ENCODE measurements around the gene CHST10. TPM values are rescaled to one million over a fixed set of nuclear protein-coding genes. Genes with fewer than 3 reads are reported as not detected.
A peak's percentile ranks its signal among the peaks of the same experiment; 100 is the strongest.

Gene CHST10
- polyA plus RNA-seq, 1 donor from 2014 or later = 76.1 TPM

DNA sequence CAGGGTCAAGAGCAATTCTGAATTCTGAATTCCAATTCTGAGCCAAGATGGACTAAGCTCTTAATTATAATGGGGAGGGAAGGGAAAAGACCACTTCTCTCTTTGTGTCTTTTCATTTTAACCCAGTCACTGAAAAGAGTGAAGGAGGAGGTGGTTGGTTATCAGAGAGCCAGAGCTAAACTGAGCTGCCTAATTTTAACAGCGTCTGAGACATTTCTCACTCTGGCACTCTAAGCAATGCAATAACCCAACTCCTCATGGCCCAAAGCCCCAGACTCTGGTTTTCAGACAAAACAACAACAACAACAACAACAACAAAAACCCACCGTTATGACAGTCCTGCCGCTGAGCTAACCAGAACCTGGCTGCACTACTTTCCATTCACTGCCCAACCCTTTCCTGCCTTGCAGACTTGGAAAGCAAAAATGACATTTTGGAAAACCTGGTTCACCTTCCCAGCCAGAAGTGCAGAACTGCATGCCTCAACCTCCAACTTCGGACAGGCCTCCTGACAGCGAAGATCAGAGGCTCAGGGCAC lies 1.0 kb downstream of the CHST10 start:
- Histone ChIP-seq H3K9ac (ENCODE audit: low read length) (peak overlapping the region; percentile 75), H3K79me2 (replicated peaks; ENCODE audit: insufficient read depth, low read length) (peaks cover 22% of the 10 kb centered on the region), H3K9me2 (ENCODE audit: insufficient read depth, low read length) (no peaks in the 10 kb centered on the region), H3K9me3 (ENCODE audit: low read length) (no peaks in the 10 kb centered on the region), H3K4me3 (ENCODE audit: low read length) (peak overlapping the region; percentile 71), H3K36me3 (ENCODE audit: insufficient read depth, low read length) (no peaks in the 10 kb centered on the region), H4K20me1 (ENCODE audit: insufficient read depth) (no peaks in the 10 kb centered on the region), H3K4me2 (ENCODE audit: low read length) (peak overlapping the region; percentile 86), H3K27me3 (ENCODE audit: insufficient read depth, low read depth, low read length) (no peaks in the 10 kb centered on the region), H2AFZ (ENCODE audit: low read depth, low read length) (peak overlapping the region; percentile 65), H3K27ac (ENCODE audit: low read length) (peak overlapping the region; percentile 67), H3F3A (ENCODE audit: insufficient read depth, low read length, poor library complexity, severe bottlenecking) (no peaks in the 10 kb centered on the region)
- TF ChIP-seq EP300 (conservative IDR thresholded peaks at IDR 0.05; ENCODE audit: poor library complexity, severe bottlenecking) (no peak), SMC3 (conservative IDR thresholded peaks at IDR 0.05; ENCODE audit: poor library complexity) (peak; percentile 5)

DNA sequence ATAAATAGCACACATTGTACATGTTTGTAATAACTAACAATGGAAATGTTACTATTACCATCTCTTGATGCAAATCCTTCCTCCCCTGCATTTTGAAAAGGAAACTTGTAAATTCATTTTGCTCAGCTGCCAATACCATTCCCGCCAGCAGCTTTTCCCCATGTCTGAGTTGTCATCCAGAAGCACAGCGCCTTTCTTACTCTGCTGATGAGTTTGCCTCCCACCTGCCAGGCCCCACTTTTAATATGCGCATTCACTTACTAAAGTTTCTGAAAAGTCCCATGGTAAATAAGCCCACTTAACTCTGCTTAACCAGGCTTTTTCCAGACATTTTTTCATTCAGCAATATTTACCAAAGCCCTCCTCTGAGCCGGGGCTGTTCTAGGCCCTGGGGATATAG lies 3.9 kb downstream of the CHST10 start:
- Histone ChIP-seq H3K4me2 (ENCODE audit: low read length) (no peak overlapping the region), H3K36me3 (ENCODE audit: insufficient read depth, low read length) (no peaks in the 10 kb centered on the region), H3K9ac (ENCODE audit: low read length) (no peak overlapping the region), H3K4me3 (ENCODE audit: low read length) (no peak overlapping the region), H3K9me2 (ENCODE audit: insufficient read depth, low read length) (no peaks in the 10 kb centered on the region), H3K27ac (ENCODE audit: low read length) (no peak overlapping the region), H2AFZ (ENCODE audit: low read depth, low read length) (no peak overlapping the region), H3K27me3 (ENCODE audit: insufficient read depth, low read depth, low read length) (no peaks in the 10 kb centered on the region), H3F3A (ENCODE audit: insufficient read depth, low read length, poor library complexity, severe bottlenecking) (no peaks in the 10 kb centered on the region), H3K79me2 (replicated peaks; ENCODE audit: insufficient read depth, low read length) (peaks cover 41% of the 10 kb centered on the region), H3K9me3 (ENCODE audit: low read length) (no peaks in the 10 kb centered on the region), H4K20me1 (ENCODE audit: insufficient read depth) (no peaks in the 10 kb centered on the region)
- no peak for TF ChIP-seq SMC3 (conservative IDR thresholded peaks at IDR 0.05; ENCODE audit: poor library complexity)
- no peak for TF ChIP-seq EP300 (conservative IDR thresholded peaks at IDR 0.05; ENCODE audit: poor library complexity, severe bottlenecking)
- no peak for TF ChIP-seq RAD21 (conservative IDR thresholded peaks at IDR 0.05)
- TF ChIP-seq TAF1 (IDR thresholded peaks at IDR 0.05; ENCODE audit: low read depth) = no peak
- TF ChIP-seq CTCF (IDR thresholded peaks at IDR 0.05; ENCODE audit: poor library complexity, severe bottlenecking) = no peak
- no peak for TF ChIP-seq EZH2 (IDR thresholded peaks at IDR 0.05; ENCODE audit: borderline replicate concordance, insufficient read depth, low read length, poor library complexity, severe bottlenecking)
- no peak for TF ChIP-seq REST (IDR thresholded peaks at IDR 0.05; ENCODE audit: borderline replicate concordance)

GRCh38 chr2:100412881-100413321 lies 4.6 kb downstream of the CHST10 start:
- TF ChIP-seq EP300 (conservative IDR thresholded peaks at IDR 0.05; ENCODE audit: poor library complexity, severe bottlenecking) (no peak), TAF1 (IDR thresholded peaks at IDR 0.05; ENCODE audit: low read depth) (no peak)
- Histone ChIP-seq H3K9me2 (ENCODE audit: insufficient read depth, low read length) (no peaks in the 10 kb centered on the region), H3K4me3 (ENCODE audit: low read length) (peak overlapping the region; percentile 3), H3K9me3 (ENCODE audit: low read length) (no peaks in the 10 kb centered on the region), H3K9ac (ENCODE audit: low read length) (no peak overlapping the region), H4K20me1 (ENCODE audit: insufficient read depth) (no peaks in the 10 kb centered on the region), H3K36me3 (ENCODE audit: insufficient read depth, low read length) (no peaks in the 10 kb centered on the region), H3K27me3 (ENCODE audit: insufficient read depth, low read depth, low read length) (no peaks in the 10 kb centered on the region), H3K4me2 (ENCODE audit: low read length) (no peak overlapping the region), H2AFZ (ENCODE audit: low read depth, low read length) (no peak overlapping the region), H3F3A (ENCODE audit: insufficient read depth, low read length, poor library complexity, severe bottlenecking) (no peaks in the 10 kb centered on the region), H3K79me2 (replicated peaks; ENCODE audit: insufficient read depth, low read length) (peaks cover 46% of the 10 kb centered on the region), H3K27ac (ENCODE audit: low read length) (no peak overlapping the region)

All from neural cell (in vitro differentiated cells).